Sigmoid colon (tissue), 4 donors: ENCODE results near the gene AHNAK.

ENCODE experiments used
- POLR2A ChIP-seq, 2 donors: fragments of 450-650 bp; IDR thresholded peaks; one replicate each; pipeline ENCODE4 v1.6.1; 2016; ENCODE audit warnings: antibody characterized with exemption in 2 of 2, mild to moderate bottlenecking in 2 of 2, moderate library complexity in 2 of 2
- POLR2AphosphoS5 ChIP-seq, 4 donors: sonication (generic); formaldehyde crosslinking; IDR thresholded peaks; one replicate each; pipeline ENCODE4 v1.6.1; 2017; ENCODE audit warnings: antibody characterized with exemption in 4 of 4
- TF ChIP-seq, protein P1 (sequence below), 4 experiments: fragments of 450-650 bp in 3 of 4; fragments of 200-600 bp in 1 of 4; IDR thresholded peaks; one replicate each; pipeline ENCODE4 v1.5.1; 2016 to 2019; ENCODE audit warnings: antibody characterized with exemption in 4 of 4, mild to moderate bottlenecking in 3 of 4, moderate library complexity in 2 of 4

DNA sequence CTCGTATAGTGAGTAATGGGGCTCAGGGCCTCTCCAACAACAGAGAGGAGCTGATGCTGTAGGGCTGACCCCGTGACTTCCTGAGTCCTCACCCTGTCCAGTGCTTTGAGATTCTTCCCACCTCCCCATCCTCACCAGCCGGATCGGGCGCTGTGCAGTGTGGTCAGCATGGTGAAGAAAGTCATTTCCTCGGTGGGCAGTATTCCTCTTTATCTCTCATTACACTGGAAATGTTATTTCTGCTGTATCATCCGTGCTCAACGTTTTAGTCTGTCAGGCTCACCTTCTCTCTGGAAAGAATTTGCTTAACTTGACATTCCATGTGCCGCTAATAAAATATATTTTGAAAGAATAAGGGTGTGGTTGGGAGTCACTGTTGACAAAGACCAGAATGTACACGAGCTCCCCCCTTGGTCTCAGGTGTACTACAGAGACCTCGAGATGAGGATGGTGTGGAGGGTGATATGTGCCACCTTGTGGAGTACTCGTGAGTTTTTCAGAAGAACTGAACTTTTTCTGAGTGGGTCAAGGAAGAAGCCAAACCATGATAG, 153.5 kb downstream of the AHNAK start:
- TF ChIP-seq, protein P1, sequence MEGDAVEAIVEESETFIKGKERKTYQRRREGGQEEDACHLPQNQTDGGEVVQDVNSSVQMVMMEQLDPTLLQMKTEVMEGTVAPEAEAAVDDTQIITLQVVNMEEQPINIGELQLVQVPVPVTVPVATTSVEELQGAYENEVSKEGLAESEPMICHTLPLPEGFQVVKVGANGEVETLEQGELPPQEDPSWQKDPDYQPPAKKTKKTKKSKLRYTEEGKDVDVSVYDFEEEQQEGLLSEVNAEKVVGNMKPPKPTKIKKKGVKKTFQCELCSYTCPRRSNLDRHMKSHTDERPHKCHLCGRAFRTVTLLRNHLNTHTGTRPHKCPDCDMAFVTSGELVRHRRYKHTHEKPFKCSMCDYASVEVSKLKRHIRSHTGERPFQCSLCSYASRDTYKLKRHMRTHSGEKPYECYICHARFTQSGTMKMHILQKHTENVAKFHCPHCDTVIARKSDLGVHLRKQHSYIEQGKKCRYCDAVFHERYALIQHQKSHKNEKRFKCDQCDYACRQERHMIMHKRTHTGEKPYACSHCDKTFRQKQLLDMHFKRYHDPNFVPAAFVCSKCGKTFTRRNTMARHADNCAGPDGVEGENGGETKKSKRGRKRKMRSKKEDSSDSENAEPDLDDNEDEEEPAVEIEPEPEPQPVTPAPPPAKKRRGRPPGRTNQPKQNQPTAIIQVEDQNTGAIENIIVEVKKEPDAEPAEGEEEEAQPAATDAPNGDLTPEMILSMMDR (IDR thresholded peaks at IDR 0.05): no peak
- no peak for TF ChIP-seq POLR2A (IDR thresholded peaks at IDR 0.05)
- no peak for TF ChIP-seq POLR2AphosphoS5 (IDR thresholded peaks at IDR 0.05)
